Glutamatergic neuron (in vitro differentiated cells): ENCODE data around the gene KIF23. TPM values are rescaled to one million over a fixed set of nuclear protein-coding genes. Genes with fewer than 3 reads are reported as not detected.
A peak's percentile ranks its signal among the peaks of the same experiment; 100 is the strongest.

ENCODE experiments used
- DNase-seq: peaks from one replicate; pipeline ENCODE4 v3.0.0; 2022
- H3K27ac Mint-ChIP-seq: one replicate; pipeline ENCODE4 v1.8.0; 2020; ENCODE audit warnings: mild to moderate bottlenecking, mixed read lengths, inconsistent platforms; ENCODE audit not compliant: unreplicated experiment
- H3K27me3 Mint-ChIP-seq: one replicate; pipeline ENCODE4 v1.8.0; 2020; ENCODE audit warnings: mild to moderate bottlenecking, moderate library complexity, mixed read lengths, inconsistent platforms; ENCODE audit not compliant: unreplicated experiment
- H3K36me3 Mint-ChIP-seq: one replicate; pipeline ENCODE4 v1.8.0; 2020; ENCODE audit warnings: mild to moderate bottlenecking, mixed read lengths, inconsistent platforms; ENCODE audit not compliant: unreplicated experiment
- H3K4me1 Mint-ChIP-seq: one replicate; pipeline ENCODE4 v1.8.0; 2020; ENCODE audit warnings: mild to moderate bottlenecking, low read depth, mixed read lengths, inconsistent platforms; ENCODE audit not compliant: unreplicated experiment
- H3K4me3 Mint-ChIP-seq: one replicate; pipeline ENCODE4 v1.8.0; 2020; ENCODE audit warnings: mild to moderate bottlenecking, mixed read lengths, inconsistent platforms; ENCODE audit not compliant: unreplicated experiment
- H3K9me3 Mint-ChIP-seq: one replicate; pipeline ENCODE4 v1.8.0; 2020; ENCODE audit warnings: mild to moderate bottlenecking, moderate library complexity, mixed read lengths, inconsistent platforms; ENCODE audit not compliant: unreplicated experiment
- CTCF ChIP-seq: fragments of 200-600 bp; sonication (generic); IDR thresholded peaks from one replicate; pipeline ENCODE4 v1.5.0; 2021; ENCODE audit not compliant: partially characterized antibody, unreplicated experiment
- total RNA-seq: library from RNA; stranded (reverse); fragmentation: NEBNext Ultra II Directional; extraction: Animal tissue kit (Norgen Biotek cat#: 25700); gene quantifications from one replicate; pipeline ENCODE4 v1.2.1, GENCODE V29; 2021; ENCODE audit not compliant: unreplicated experiment

KIF23 gene
- total RNA-seq, 1 donor from 2014 or later = 5.2 TPM

GRCh38 chr15:69450968-69451695 lies 37.0 kb downstream of the KIF23 start:
- Mint-ChIP-seq H3K36me3 (no peaks in the 10 kb centered on the region), H3K27ac (no peak overlapping the region)
- no peak for TF ChIP-seq CTCF

DNA sequence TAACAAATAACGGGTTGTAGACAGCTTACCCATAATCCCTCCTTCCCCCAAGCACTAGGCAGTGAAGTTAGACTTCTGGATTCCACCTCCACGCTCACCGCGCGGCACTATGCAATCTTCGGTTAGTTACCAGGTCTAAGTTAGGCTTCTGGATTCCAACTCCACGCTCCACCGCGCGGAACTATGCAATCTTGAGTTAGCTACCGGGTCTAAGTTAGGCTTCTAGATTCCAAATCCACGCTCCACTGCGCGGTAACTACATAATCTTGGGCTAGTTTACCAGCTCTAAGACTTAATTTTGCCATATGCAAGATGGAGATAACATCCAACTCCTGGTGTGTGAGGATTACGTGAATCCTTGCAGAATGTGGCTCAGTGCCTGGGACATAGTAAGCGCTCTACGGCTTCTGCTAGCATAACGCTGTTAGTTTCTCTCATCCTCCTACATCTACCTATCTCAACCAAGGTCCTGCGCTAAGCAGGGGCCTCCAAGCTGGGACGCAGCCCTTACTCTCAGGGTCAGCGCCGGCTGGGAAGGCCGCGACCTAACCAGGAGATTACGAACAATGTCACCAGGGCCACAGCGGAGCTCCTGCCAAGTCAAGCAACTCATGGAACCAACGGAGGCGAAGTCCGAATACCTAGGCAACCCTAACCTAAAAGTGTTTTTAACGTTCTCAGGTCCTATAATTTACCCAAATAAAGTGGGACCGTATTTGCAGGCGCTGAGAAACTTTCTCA lies 38.0 kb downstream of the KIF23 start:
- H3K36me3 Mint-ChIP-seq = no peaks in the 10 kb centered on the region
- H3K27ac Mint-ChIP-seq = peak overlapping the region; percentile 74
- H3K27me3 Mint-ChIP-seq = no peaks in the 10 kb centered on the region
- peaks cover 10% of the 10 kb centered on the region for H3K4me1 Mint-ChIP-seq
- H3K4me3 Mint-ChIP-seq = peak overlapping the region; percentile 99
- no peaks in the 10 kb centered on the region for H3K9me3 Mint-ChIP-seq
- DNase-seq = no peak
- TF ChIP-seq CTCF = no peak

More at GRCh38 chr15:69450968-69451695, 37.0 kb downstream of the KIF23 start:
- H3K9me3 Mint-ChIP-seq = no peaks in the 10 kb centered on the region
- DNase-seq = no peak
- H3K4me3 Mint-ChIP-seq = peak overlapping the region; percentile 99
- H3K4me1 Mint-ChIP-seq = peaks cover 10% of the 10 kb centered on the region
- no peaks in the 10 kb centered on the region for H3K27me3 Mint-ChIP-seq

DNA sequence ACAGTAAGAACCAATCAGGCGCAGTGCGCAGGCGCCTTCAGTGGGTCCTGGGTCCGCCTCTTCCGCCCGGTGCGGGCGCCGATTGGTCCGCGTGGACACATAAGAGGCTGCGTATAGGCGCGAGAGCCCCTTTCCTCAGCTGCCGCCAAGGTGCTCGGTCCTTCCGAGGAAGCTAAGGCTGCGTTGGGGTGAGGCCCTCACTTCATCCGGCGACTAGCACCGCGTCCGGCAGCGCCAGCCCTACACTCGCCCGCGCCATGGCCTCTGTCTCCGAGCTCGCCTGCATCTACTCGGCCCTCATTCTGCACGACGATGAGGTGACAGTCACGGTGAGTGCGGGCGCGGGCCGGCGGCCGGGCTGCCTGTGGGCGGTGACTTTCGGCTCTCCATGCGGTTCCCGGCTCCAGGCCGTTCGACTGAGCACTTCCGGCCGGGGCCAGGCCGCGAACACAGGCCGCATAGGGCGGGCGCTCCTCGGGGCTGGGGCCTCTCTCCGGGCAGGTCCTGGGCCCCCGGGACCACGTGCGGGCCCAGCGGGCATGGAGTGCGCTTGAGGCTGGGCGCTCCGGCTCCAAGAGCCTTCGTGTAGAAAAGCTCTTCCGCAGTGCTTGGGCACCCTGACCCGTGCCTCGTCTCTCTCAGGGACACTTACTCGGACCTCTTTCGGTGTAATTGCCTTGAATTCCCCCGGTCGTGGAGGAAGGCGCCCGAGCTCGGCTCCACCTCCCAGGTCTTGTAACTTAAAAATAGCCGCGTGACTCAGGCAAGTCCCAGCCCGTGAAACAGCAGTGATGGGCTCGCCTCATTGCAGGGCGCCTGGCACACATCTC lies 38.8 kb downstream of the KIF23 start, which contains the start of gene RPLP1:
Gene RPLP1 (plus strand): TSS at position 127 of the 830 bp plus-strand sequence. CDS start 131 bp downstream, at position 258.
- no peak for TF ChIP-seq CTCF

DNA sequence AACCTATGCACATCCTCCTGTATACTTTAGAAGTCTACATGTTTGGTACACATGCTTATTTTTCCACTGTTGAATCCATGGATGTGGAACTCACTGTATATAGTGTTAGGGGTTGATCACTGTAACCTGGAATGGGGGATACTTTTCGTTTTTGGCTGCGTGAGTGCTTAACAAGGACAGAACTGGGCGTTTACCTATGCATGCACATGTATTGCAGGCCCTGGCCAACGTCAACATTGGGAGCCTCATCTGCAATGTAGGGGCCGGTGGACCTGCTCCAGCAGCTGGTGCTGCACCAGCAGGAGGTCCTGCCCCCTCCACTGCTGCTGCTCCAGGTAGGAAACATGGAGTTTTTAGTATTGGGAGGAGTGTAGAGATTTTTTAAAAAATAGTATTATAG lies 40.8 kb downstream of the KIF23 start:
- Mint-ChIP-seq H3K27me3 (no peaks in the 10 kb centered on the region), H3K4me3 (peak overlapping the region; percentile 99), H3K27ac (no peak overlapping the region), H3K36me3 (no peaks in the 10 kb centered on the region), H3K9me3 (no peaks in the 10 kb centered on the region), H3K4me1 (peaks cover 10% of the 10 kb centered on the region)
- no peak for TF ChIP-seq CTCF
- DNase-seq = no peak

More for the DNA sequence above, 38.8 kb downstream of the KIF23 start, which contains the start of gene RPLP1:
- H3K4me3 Mint-ChIP-seq = peak within 1 kb of the TSS; percentile 99
- peak; percentile 95 for DNase-seq
- no peaks in the 10 kb centered on the region for H3K36me3 Mint-ChIP-seq
- no peaks in the 10 kb centered on the region for H3K27me3 Mint-ChIP-seq
- no peaks in the 10 kb centered on the region for H3K9me3 Mint-ChIP-seq
- H3K4me1 Mint-ChIP-seq = peaks cover 10% of the 10 kb centered on the region
- H3K27ac Mint-ChIP-seq = peak within 1 kb of the TSS; percentile 94
